Loucy (cell line): ENCODE data around the gene LINGO1.

Experiments used
- CTCF ChIP-seq: fragments of 200-600 bp; sonication (generic); conservative IDR thresholded peaks from 2 replicates; pipeline ENCODE4 v1.5.1; 2014; ENCODE audit warnings: mild to moderate bottlenecking, antibody characterized with exemption, low read length
- EZH2phosphoT487 ChIP-seq: fragments of 200-600 bp; IDR thresholded peaks from 2 replicates; pipeline ENCODE4 v1.6.1; 2018; ENCODE audit warnings: antibody characterized with exemption, mild to moderate bottlenecking, moderate library complexity, borderline replicate concordance

DNA sequence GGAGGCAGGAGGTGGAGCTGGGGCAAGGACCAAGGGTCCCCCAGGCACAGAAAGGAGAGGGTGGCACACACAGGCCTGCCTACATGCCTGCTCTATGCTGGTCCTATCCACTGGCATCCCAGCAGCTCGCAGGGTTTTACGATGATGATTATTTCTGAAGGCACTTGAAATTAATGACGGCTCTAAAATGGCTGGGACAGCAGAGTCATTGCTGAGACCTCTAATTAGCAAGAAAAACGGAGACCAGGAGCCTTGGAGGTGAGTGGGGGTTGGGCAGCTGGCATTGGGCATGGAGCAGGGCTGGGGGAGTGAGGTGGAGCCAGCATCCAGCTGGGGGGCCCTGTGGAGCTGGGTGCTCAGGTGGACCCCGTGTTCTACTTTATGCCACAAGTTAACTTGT, 3.5 kb upstream of the LINGO1 start:
- TF ChIP-seq CTCF = no peak
- TF ChIP-seq EZH2phosphoT487 = no peak
